Measurements from ENCODE around the gene WLS.

The WLS gene

DNA sequence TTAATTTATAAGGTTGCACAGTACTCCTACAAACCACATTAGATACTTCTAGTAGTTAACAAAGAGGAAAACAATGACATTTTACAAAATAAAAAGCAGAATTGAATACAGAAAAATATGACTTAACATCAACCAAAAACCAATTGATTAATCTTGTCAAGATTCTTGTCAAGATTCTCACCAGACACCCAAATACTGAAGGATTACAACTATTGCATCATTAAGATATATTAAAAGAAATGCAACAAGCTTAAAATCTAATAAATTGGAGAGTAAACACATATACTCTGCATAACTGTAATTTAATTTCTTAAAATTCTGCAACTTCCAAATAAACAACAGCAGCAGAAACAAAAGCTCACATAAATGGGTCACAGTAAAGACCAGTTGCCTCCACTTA is 4.7 kb downstream of the WLS start:
- no peak for DNase-seq

DNA sequence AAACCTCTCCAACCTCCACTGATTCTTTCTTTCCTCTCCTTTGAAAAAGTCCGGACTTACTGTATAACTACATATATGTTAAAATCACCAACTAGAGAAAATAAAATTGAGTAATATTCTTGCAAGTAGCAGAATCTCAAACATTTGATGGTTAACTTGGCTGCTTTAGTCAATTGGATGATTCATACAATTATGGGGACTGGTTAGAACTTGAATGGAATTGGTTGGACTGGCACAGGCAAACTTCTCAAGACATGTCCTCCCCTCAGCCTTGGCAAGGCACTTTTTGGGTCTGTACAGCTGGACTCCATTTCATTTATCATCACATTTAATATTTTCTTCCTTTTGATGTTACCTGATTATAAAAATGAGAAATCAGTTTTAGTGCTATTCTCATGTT is 6.5 kb downstream of the WLS start:
- DNase-seq = no peak

GRCh38 chr1:68223687-68224086 is 8.6 kb downstream of the WLS start:
- DNase-seq = no peak

DNA sequence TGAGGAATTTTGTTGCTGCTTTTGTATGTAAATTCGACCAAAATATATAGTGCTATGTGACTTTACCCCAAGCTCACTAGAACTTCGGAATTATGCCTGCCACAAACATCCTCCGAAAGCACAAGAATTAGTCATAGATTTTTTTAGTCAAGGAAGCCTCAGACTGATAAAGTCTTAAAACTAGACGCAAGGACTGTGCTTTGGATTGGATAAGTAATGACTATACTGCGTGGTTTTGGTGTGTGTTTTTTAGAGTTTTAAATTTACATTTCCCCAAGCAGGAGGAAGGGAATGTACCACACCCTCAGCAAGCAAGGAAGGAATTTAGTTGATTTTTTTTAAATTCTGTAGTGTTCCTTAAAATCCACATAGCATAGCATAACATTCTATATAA is 10.3 kb downstream of the WLS start:
- DNase-seq = peak; percentile 47

- no peak for DNase-seq
Observed at GRCh38 chr1:68221001-68221979, 11.0 kb downstream of the WLS start.

DNA sequence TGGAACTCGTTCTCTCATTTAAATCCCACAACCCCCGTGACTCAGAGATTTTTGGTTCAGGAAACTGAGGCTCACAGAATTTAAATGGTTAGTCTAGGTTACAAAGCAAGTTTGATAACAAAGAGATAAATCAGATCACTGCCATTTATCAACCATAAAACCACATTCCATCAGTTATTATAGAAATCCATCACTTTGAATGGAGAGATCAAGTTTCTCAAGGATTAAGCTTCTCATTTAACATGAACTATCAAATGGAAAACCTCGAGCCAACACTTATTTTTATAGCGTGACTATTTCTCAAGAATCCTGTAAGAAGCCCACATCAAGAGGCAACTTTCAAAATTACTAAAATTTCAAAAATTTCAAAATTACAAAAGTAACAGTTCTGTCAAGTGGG is 11.9 kb downstream of the WLS start:
- no peak for DNase-seq

- no peak for DNase-seq
Observed at GRCh38 chr1:68218490-68218889, 13.8 kb downstream of the WLS start.

GRCh38 chr1:68217618-68218017 is 14.7 kb downstream of the WLS start:
- no peak for DNase-seq

DNA sequence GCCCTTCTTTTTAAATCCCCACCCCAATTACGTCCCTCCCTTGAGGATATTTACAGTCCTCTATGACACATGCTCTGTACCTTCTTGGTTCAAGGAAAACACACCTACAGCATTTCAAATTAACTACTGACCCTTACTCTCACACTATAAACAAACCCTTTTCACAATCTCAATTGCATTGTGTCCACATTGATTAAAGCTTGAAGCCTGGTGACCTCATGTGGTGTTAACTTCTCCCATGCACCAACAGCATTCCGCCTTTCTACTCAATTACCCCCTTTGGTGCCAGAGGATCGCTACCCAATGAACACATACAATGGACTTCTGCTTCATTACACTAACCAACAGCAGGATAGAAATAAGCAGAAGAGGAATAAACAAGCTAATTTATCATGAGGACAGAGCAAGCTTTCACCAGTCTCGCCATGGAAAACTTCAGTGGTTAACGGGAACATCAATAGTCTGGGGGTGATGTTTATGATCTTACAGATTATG is 15.2 kb downstream of the WLS start:
- DNase-seq = no peak

DNA sequence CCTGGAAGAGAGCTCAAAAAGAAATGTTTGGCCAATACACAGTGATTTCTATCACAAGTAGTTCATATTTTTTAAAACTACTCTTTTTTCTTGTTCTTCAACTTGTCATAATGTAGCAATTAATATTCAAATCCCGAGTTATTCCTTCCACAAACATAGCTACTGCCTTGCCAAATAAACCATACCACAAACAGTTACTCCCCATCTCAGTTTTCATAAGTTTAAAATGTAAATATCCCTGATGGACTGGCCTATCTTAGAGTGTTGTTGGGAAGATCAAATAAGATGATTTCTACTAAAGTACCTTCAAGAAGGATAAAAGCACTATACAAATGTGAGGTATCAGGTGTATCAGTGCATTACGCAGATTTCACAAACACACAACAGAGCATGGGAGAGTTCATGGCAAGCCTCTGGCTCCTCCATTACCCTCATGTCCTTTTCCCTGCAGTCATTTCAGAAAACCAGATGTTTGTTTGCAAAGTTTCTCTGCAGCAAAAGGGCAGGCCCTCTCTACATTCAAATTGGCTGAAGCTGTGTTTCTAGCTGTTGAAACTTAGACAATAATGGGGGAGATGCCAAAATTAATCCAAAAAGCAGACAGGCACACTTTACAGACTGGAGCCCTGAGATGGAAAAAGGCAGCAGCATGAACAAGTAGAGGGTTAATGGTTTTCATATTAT is 16.1 kb downstream of the WLS start:
- no peak for DNase-seq

GRCh38 chr1:68213843-68214242 is 18.5 kb downstream of the WLS start:
- DNase-seq = no peak

- DNase-seq = no peak
Observed at GRCh38 chr1:68211761-68212380, 20.5 kb downstream of the WLS start.

DNA sequence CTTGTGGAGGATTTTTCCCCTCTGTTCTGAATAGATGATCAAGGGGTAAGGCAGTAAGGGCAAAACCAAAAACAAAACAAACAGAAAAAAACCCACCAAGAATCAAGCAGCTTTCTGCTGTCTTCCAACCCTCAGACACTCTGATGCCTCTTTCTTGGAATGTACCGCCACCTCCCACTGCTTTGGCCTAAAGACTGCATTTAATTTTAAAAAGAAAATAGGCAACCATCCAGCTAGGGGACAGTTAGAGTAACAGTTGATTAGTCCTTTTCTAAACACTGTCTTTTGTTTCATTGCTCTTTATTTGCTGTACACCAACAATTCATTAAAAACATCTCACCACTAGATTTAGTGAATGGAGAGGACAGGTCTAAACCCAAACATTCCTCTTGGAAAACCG is 21.5 kb downstream of the WLS start:
- no peak for DNase-seq

GRCh38 chr1:68210027-68210426 is 22.3 kb downstream of the WLS start:
- DNase-seq = no peak

GRCh38 chr1:68206848-68207689 is 25.3 kb downstream of the WLS start:
- DNase-seq = no peak

DNA sequence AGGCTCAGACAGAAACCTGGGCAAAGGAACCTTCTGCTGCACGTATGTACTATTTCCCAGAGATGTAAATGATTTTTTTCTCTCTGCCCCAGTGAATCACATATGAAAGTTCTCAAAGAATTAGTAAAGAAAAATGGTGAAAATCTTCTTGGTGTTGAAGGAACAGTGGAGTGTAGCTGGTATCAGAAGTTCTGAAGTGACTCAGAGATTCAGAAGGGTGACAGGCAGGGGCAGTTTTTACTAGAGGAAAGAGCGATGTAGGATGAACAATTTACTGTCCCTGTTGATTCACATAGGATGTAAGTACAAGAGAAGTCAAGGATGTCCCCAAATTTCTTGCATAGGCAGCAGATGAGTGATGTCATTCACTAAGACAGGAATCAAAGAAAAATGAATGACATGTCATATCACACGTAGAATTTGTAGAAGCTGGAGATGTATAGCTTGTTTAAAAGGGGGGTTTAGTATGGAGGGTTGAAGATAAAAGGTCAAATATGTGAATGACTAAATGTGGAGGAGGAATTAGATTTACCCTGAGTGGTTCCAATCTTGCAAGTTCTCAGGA is 26.4 kb downstream of the WLS start:
- DNase-seq = no peak

DNA sequence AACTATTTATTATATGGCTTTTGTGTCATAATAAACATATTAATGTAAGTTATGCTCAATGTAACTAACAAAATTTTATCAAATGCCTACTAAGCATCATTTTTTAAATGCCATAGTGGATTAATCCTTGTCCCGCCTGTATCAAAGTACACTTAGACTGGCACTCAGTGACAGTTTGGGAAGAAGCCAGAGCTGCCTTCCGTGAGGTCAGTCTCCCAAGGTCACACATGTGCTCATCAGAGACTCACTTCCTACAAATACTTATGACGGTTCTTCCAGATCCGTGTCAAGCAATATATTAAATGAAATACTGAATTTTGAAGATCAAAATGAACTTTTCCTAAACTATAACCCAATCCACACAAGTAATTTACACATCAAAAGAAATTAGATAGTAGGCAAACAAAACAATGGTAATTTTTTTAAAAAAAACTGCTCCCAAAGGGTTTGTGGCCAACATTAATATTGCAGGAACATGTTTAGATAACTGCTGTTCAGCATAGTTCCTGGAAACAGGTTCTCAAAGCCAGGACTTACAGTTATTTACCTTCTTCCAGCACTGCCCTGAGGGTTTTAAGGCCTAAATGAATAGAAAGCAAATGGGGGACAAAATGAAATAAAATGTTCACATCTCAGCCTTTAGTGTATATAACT is 27.2 kb downstream of the WLS start:
- DNase-seq = no peak

DNA sequence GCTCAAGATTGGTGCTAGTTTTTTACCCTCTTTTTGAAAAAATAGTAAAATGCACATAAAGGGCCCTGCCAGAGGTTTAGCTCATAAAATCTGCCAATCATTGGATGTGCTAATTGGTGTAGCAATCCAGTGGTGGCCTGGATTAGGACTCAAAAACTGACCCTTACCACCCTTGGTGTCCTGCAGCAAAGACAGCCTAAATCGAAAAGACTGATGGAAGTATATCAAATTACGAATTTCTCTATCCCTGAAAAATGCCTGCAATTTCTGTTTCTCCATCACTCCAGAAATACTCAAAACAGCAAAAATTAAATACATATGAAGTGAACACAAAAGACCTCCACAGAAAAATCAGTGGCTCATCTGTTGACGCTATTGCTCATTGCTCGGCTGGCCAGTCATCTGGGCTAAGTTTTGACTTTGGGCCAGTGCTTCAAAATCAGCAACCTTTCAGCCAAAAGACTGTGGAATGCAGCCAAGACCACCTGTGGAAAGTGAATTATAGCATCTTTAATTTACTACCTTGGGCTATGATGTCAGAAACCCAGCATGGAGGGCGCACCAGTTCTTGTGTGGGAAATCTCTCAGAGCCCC is 30.0 kb downstream of the WLS start:
- DNase-seq = no peak

- DNase-seq = no peak
Observed at GRCh38 chr1:68201546-68202238, 30.6 kb downstream of the WLS start.

DNA sequence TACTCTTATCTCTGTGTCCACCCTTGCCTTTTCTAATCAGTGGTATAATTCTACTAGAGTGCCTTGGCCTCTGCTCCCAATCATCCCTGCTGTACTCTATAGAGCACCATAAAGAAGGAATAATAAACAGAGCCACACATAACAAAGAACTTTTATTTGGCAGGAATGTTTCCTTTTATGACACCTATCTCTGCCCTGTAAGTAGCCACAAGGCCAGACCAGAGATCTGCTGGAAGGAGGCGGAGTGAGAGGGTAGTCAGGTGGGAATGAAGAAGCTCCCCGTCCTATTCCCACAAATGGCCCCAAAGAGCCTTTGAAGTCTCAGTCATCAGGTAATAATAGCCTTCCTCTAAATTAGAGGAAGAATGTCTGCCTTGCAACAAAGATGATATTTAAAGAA is 32.7 kb downstream of the WLS start:
- no peak for DNase-seq

GRCh38 chr1:68198752-68199151 is 33.6 kb downstream of the WLS start:
- DNase-seq = no peak

All from amniotic stem cell (primary cell).